HCT116 (cell line): ENCODE measurements around the gene SIK3.

Source experiments
- ATF3 ChIP-seq: IDR thresholded peaks from 2 replicates; pipeline ENCODE4 v1.6.1; 2012
- CTCF ChIP-seq, 3 experiments: fragments of 200-600 bp in 1 of 3; sonication (generic) in 1 of 3; IDR thresholded peaks in 2 of 3; conservative IDR thresholded peaks in 1 of 3; 2 replicates each; pipeline ENCODE4 v1.5.1; 2012 to 2017; ENCODE audit warnings: low read depth in 2 of 3, low read length in 2 of 3, antibody characterized with exemption in 1 of 3, borderline replicate concordance in 1 of 3, control low read depth in 1 of 3, mild to moderate bottlenecking in 1 of 3, mixed read lengths in 1 of 3, mixed run types in 1 of 3, moderate library complexity in 1 of 3; ENCODE audit not compliant: insufficient read depth in 1 of 3
- EZH2 ChIP-seq: fragments of 200-600 bp; sonication (generic); IDR thresholded peaks from 2 replicates; pipeline ENCODE4 v1.6.1; 2017; ENCODE audit warnings: antibody characterized with exemption, mixed run types
- JUND ChIP-seq: IDR thresholded peaks from 2 replicates; pipeline ENCODE4 v1.6.1; 2012
- MAX ChIP-seq: IDR thresholded peaks from 2 replicates; pipeline ENCODE4 v1.6.1; 2012
- POLR2A ChIP-seq: IDR thresholded peaks from 2 replicates; pipeline ENCODE4 v1.7.0; 2011; ENCODE audit warnings: borderline replicate concordance; ENCODE audit not compliant: insufficient read depth, insufficient read length; ENCODE audit errors: extremely low read depth
- POLR2AphosphoS5 ChIP-seq: IDR thresholded peaks from 2 replicates; pipeline ENCODE4 v1.6.1; 2011; ENCODE audit warnings: mild to moderate bottlenecking, low read depth, low read length, moderate library complexity
- RAD21 ChIP-seq: IDR thresholded peaks from 2 replicates; pipeline ENCODE4 v1.6.1; 2012; ENCODE audit warnings: low read depth, mild to moderate bottlenecking
- REST ChIP-seq: IDR thresholded peaks from 2 replicates; pipeline ENCODE4 v1.6.1; 2012; ENCODE audit warnings: low read depth
- SRF ChIP-seq: IDR thresholded peaks from 2 replicates; pipeline ENCODE4 v1.6.1; 2012; ENCODE audit warnings: low read depth
- YY1 ChIP-seq: IDR thresholded peaks from 2 replicates; pipeline ENCODE4 v1.6.1; 2011; ENCODE audit warnings: low read length, low read depth, moderate library complexity, mild to moderate bottlenecking; ENCODE audit not compliant: insufficient replicate concordance; ENCODE audit errors: extremely low read depth
- ZFX ChIP-seq: fragments of 450-650 bp; IDR thresholded peaks from 2 replicates; pipeline ENCODE4 v1.6.1; 2017
- ZNF274 ChIP-seq: fragments of 200-500 bp; sonication (Bioruptor generic); IDR thresholded peaks from 2 replicates; pipeline ENCODE4 v1.6.1; 2014; ENCODE audit warnings: mild to moderate bottlenecking, low read depth, low read length, inconsistent platforms

GRCh38 chr11:117107701-117108590 lies 9.7 kb upstream of the SIK3 start:
- TF ChIP-seq CTCF (IDR thresholded peaks at IDR 0.05 in 2 of 3, conservative IDR thresholded peaks at IDR 0.05 in 1 of 3; ENCODE audit: borderline replicate concordance in 1 of 3, insufficient read depth in 1 of 3, low read depth in 2 of 3, low read length in 2 of 3) (no peak), JUND (no peak), RAD21 (no peak), EZH2 (no peak), ZNF274 (no peak), REST (no peak), YY1 (no peak), POLR2AphosphoS5 (no peak), POLR2A (no peak), ATF3 (no peak), ZFX (no peak), SRF (no peak), MAX (no peak)
